ENCODE data around the gene ZNF507. TPM values are rescaled to one million over a fixed set of nuclear protein-coding genes. Genes with fewer than 3 reads are reported as not detected.

The ZNF507 gene
- total and polyA plus RNA-seq, 4 donors = 2.9 to 14.1 (median 7.1) TPM

GRCh38 chr19:32308431-32309077 is 36.9 kb upstream of the ZNF507 start (continued):
- TF ChIP-seq CTCF (IDR thresholded peaks at IDR 0.05; ENCODE audit: low read depth, low read length, missing input control) (no peak), HNF4A (conservative IDR thresholded peaks at IDR 0.05) (no peak), NR2F2 (IDR thresholded peaks at IDR 0.05) (no peak), FOXA1 (IDR thresholded peaks at IDR 0.05) (no peak), HNF4G (IDR thresholded peaks at IDR 0.05) (no peak), TAF1 (conservative IDR thresholded peaks at IDR 0.05) (no peak)

GRCh38 chr19:32309711-32310390 is 35.6 kb upstream of the ZNF507 start:
- Histone ChIP-seq H3K4me3 (ENCODE audit: low read depth in 1 of 3, low read length in 3 of 3) (no peak overlapping the region), H3K4me1 (ENCODE audit: control insufficient read depth in 4 of 4, insufficient read depth in 4 of 4, low read length in 3 of 4) (no peaks in the 10 kb centered on the region), H3K27ac (ENCODE audit: low read depth in 1 of 2, low read length in 2 of 2) (no peak overlapping the region), H3K9ac (ENCODE audit: low read depth in 1 of 2, low read length in 2 of 2) (no peak overlapping the region), H3K27me3 (ENCODE audit: control insufficient read depth in 4 of 4, insufficient read depth in 4 of 4, low read length in 3 of 4) (no peaks in the 10 kb centered on the region), H3K9me3 (ENCODE audit: control insufficient read depth in 4 of 4, low read length in 3 of 4) (no peaks in the 10 kb centered on the region), H3K36me3 (ENCODE audit: control insufficient read depth in 4 of 4, insufficient read depth in 3 of 4, low read depth in 1 of 4, low read length in 3 of 4) (no peaks in the 10 kb centered on the region)
- TF ChIP-seq NR2F2 (IDR thresholded peaks at IDR 0.05) (no peak), ZBTB33 (IDR thresholded peaks at IDR 0.05) (no peak), EGR1 (IDR thresholded peaks at IDR 0.05; ENCODE audit: low read depth in 2 of 2) (no peak), YY1 (IDR thresholded peaks at IDR 0.05) (no peak), ATF3 (IDR thresholded peaks at IDR 0.05) (no peak), FOXA2 (IDR thresholded peaks at IDR 0.05) (no peak), REST (IDR thresholded peaks at IDR 0.05) (no peak)
- 58% methylated on average over 29 of the region's 29 CpGs for WGBS
- DNase-seq (ENCODE audit: low spot score) = no peak

Data from liver (tissue), 9 donors.